GM18909 (cell line): Measurements from ENCODE around the gene TBRG1.
"Not testable (repeated sequence)": the region's sequence is repeated elsewhere in the genome, so short reads cannot be mapped to it uniquely, and the experiment has no call there.

Source experiments
- ATAC-seq: cut with Tn5 transposase; IDR thresholded peaks from one replicate; pipeline ENCODE4 v1.9.1; 2021; ENCODE audit warnings: mild to moderate bottlenecking; ENCODE audit not compliant: unreplicated experiment, poor library complexity

The TBRG1 gene

GRCh38 chr11:124622531-124623451 lies at the start of gene TBRG1:
TBRG1 (plus strand) TSS chr11:124622864; CDS start chr11:124623084, 220 bp downstream.
- ATAC-seq: peak; percentile 98

DNA sequence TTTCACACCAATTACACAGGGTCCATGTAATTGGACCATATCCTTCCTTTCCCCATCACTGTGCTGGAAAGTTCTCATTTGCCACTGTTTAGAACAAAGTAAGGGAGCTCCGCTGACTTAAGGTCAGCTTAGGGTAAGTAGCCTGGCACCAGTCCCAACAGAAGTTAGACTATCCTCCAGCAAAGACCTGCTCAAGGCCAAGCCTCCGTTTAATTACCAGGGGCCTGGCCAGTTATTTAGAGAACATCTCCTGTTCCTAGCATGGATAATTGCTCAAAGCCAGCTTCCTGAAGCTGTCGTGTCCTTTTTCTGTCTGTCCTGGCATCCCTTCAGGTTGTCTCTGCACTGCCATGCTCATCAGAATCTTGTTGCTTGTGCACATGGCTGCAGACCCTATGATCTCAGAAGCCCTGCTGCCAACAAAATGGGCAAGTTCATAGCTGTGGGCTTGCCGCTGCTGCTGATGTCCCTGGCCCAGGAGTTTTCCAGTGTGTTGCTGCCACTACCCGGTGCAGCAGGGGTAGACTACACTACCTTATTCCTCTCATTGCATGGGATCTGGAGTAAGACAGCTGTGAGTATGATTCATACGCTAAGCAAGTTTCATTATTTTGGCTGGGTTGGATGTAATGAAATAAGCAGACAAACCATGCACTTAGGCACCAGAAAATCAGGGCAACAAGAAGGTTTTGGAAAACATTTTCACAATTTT lies 44.8 kb upstream of the TBRG1 start:
- no peak for ATAC-seq

DNA sequence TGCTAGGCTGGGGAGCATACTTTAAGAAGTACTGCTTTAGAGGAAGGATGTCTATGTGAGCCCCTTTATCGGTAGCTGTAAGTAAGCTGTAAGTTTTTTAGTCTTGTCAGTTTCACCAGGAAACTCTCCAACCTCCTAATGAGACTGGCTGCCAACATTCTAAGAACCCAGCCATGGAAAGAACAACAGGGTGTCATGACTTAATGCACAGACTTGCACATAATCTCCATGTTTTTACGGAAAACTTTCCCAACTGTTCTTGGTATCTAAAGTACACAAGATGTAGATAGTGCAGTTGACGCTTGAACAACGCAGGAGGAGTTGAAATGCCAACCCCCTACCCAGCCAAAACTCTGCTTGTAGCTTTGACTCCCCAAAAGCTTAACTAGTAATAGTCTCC lies 43.9 kb upstream of the TBRG1 start:
- ATAC-seq: no peak

- no peak for ATAC-seq
Observed at GRCh38 chr11:124581817-124582216, 40.8 kb upstream of the TBRG1 start.

GRCh38 chr11:124582565-124582964 lies 40.1 kb upstream of the TBRG1 start:
- ATAC-seq: no peak

DNA sequence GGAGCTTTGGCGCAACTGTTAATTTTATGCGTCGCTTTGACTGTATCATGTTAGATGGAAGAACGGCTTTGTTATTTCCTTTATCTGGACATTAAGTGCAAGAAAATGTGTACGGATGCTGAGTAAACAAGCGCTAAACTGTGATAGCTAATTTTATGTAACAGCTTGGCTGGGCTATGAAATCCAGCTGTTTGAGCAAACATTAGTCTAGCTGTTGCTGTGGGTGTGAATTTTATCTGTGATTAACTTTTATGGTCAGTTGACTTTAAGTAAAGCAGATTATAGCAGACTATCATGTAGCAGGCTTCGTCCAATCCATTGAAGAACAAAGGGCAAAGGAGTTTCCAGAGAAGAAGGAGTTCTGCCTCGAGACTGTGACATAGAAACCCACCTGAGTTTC lies 38.9 kb upstream of the TBRG1 start:
- ATAC-seq: no peak

DNA sequence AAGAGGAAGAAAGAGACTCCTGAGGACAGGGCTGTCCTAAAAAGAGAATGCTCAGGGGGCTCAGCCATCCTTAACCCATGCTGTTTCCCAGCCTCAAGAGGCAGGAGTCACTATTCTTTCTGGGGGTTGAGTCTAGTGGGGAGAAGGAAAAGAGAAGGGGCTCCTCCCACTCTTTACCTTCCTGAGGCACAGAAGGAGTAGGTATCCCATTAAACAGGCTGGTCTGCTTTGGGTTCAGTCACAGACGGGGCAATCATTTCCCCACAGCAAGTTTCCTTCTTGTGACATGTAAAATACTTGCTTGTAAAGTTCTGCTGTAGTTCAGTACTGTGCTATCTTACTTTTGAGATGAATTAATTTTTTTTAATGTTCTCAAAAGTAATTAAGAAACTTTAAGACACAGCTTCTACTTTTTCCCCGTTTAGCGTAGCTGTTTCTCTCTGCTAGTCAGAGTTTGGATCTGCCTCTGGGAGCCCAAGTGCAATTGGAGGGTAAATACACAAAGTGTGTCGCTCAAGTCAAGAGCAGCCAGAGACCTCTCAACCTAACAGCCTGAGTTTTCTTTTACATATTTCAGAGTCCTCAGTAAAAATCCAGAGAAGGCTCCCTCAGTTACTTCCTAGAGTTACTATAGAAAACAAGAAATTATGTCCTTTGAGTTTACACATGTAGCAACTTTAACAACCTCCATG lies 37.8 kb upstream of the TBRG1 start:
- ATAC-seq: no peak

DNA sequence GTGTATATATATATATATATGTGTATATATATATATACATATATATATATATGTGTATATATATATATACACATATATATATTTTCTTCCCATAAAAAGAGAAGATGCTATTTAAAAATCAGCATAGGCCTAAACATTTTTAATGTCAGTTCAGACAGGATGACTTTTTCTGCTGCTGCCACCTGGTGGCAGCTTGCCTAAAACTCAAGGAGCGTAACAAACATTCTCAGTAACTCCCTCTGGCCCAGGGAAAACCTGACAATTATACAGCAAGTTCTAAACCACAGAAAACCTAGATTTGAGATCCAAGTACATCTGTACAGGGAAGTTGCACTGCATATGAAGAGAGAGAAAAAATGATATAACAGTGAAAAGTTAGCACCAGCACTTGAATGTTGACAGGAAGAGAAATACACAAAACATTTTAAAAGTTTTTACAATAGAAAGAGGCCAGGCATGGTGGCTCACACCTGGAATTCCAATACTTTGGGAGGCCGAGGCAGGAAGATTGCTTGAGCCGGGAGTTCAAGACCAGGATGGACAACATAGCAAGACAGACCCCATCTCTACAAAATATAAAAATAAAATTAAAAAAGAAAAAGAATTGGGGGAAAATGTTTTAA lies 36.3 kb upstream of the TBRG1 start:
- ATAC-seq: no peak

DNA sequence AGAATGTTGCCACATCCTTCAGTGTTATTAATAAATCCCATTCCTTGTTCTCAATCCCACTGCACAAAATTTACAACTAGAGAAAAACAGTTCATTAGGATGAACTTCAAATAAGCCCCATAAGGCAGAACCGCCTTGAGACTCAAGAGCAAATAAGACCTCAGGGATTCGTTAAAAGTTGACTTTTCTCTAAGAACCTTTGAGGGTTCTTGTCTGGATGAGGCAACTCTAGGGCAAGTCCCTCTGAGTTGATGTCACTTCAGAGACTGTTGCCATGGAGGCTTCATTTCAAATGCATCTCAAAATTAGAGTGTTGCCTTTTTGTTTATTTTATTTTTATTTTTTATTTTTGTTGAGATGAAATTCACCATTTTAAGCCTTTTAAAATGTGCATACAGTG lies 31.2 kb upstream of the TBRG1 start:
- ATAC-seq: no peak

GRCh38 chr11:124592627-124593026 lies 30.0 kb upstream of the TBRG1 start:
- ATAC-seq: no peak

DNA sequence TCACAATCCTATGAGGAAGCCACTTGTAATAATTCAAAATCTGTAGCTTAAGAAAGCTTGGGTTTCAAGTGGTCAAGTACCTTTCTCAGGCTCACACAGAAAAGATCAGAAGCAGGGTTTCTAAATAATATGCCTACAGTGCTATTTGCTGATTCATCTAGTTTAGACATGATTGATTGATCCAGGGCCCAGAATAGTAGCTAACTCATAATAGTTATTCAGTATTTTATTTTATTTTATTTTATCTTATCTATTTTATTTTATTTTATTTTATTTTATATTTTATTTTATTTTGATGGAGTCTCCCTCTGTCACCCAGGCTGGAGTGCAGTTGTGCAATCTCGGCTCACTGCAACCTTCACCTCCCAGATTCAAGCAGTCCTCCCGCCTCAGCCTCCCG lies 27.4 kb upstream of the TBRG1 start:
- no peak for ATAC-seq

- ATAC-seq: no peak
Observed at GRCh38 chr11:124597626-124598025, 25.0 kb upstream of the TBRG1 start.

- ATAC-seq: no peak
Observed at GRCh38 chr11:124600621-124601320, 21.9 kb upstream of the TBRG1 start.

GRCh38 chr11:124602193-124602592 lies 20.5 kb upstream of the TBRG1 start:
- ATAC-seq: no peak

GRCh38 chr11:124602723-124603122 lies 19.9 kb upstream of the TBRG1 start:
- not testable (repeated sequence) for ATAC-seq

DNA sequence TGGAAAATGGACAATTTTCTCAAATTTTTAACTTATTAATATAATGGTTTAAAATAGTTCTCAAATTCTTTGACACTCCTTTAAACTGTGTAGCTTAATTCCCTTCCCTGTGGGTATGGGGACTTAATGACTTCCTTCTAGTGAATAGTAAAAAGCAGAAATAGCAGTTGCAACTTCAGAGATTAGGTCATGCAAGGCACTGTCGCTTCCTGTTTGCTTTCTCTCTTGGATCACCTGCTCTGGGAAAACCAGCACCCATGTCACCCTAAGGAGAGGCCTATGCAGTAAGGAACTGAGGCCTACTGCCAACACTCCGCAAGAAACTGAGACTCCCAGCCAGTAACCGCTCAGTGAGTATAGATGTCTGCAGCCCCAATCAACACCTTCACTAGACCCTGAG lies 16.9 kb upstream of the TBRG1 start:
- ATAC-seq: no peak

GRCh38 chr11:124608147-124608546 lies 14.5 kb upstream of the TBRG1 start:
- no peak for ATAC-seq

DNA sequence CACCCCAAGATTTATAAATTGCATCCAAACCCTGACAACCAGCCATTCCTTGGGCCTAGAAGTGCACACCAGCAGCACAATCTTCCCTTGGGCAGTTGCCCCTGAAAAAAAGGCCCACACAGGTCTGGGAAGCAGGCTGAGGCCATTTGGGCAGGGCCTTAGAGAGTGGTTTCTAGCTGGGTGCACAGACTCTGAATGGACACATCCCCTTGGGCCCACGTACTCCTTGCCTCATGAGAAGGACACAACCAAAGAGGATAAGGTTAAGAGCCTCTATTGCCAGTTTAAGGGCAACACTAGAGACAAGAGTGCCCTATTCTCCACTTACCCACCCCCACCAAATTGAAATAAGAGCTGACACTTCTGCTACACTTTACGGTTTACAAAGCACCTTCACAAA lies 12.4 kb upstream of the TBRG1 start:
- ATAC-seq: no peak

DNA sequence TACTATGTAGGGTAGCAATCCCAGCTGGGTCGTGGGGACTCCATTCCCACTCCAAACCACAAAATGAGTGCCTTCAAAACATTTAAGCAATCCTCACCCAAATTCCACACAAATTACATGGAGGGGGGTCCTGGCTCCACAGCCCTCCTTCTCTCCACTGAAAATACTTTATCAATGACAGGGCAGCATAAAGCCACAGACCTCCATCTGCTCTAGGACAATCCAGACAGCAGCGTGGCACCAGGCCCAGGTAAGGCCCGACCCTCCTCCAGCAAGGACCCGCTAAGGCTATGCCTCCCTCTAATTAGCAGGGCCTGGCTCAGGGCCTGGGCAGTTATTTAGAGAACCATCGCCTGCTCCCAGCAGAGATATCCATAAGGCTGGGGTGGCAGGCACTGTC lies 11.6 kb upstream of the TBRG1 start, which contains the start of gene PANX3:
TSS of gene PANX3 (plus strand) at position 365 of the 400 bp plus-strand sequence. CDS start 129 bp downstream, outside the sequence.
- no peak for ATAC-seq

DNA sequence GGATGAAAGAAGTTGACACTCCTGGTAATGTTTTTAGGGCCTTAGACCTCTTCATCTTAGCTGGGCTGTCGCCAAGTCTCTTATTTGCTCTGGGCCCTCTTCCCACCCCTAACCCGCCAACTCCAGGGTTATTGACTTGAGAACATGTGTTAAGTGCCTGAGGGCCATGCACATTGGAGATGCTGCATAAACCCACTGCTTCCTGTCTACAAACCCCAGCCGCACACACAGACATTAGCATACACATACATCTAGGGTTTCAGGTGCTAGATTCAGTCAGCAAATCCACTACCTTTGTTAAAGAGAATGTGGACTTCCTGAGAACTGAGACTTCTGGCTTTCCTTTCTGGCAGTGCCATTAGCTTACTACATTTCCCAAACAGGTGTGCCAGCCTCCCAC lies 10.6 kb upstream of the TBRG1 start:
- no peak for ATAC-seq
